GM12892 (cell line): ENCODE results near the gene ABCA1.

Experiments used
- POLR2A ChIP-seq: IDR thresholded peaks from 2 replicates; pipeline ENCODE4 v1.6.1; 2011; ENCODE audit warnings: low read depth, low read length, control low read depth
- TAF1 ChIP-seq: IDR thresholded peaks from 2 replicates; pipeline ENCODE4 v1.6.1; 2011; ENCODE audit warnings: low read depth, mild to moderate bottlenecking, control low read depth, low read length, borderline replicate concordance

GRCh38 chr9:104817437-104817836 is 110.5 kb downstream of the ABCA1 start:
- TF ChIP-seq TAF1 (no peak), POLR2A (no peak)
